Suprapubic skin (tissue), 4 donors: Measurements from ENCODE around the gene IL17B. TPM values are rescaled to one million over a fixed set of nuclear protein-coding genes. Genes with fewer than 3 reads are reported as not detected.
A peak's percentile ranks its signal among the peaks of the same experiment; 100 is the strongest.

Experiments used
- DNase-seq, 2 donors: peaks; one replicate each; pipeline ENCODE4 v3.0.0-alpha.2; 2019; ENCODE audit warnings: low spot score in 2 of 2
- H3K27ac ChIP-seq: fragments of 200-600 bp; sonication (generic); one replicate; pipeline ENCODE4 v1.5.1; 2019
- H3K27me3 ChIP-seq: fragments of 200-600 bp; sonication (generic); one replicate; pipeline ENCODE4 v1.5.1; 2019
- H3K36me3 ChIP-seq: fragments of 200-600 bp; sonication (generic); one replicate; pipeline ENCODE4 v1.5.1; 2019
- H3K4me1 ChIP-seq: fragments of 200-600 bp; sonication (generic); one replicate; pipeline ENCODE4 v1.5.1; 2019
- H3K4me3 ChIP-seq: fragments of 200-600 bp; sonication (generic); one replicate; pipeline ENCODE4 v1.5.1; 2019; ENCODE audit warnings: mild to moderate bottlenecking
- H3K9me3 ChIP-seq: fragments of 200-600 bp; sonication (generic); one replicate; pipeline ENCODE4 v1.5.1; 2019
- EP300 ChIP-seq: sonication (generic); formaldehyde crosslinking; IDR thresholded peaks from one replicate; pipeline ENCODE4 v1.6.1; 2017; ENCODE audit warnings: antibody characterized with exemption
- POLR2A ChIP-seq, 2 donors: fragments of 450-650 bp; IDR thresholded peaks; one replicate each; pipeline ENCODE4 v1.6.1; 2017; ENCODE audit warnings: antibody characterized with exemption in 2 of 2, mild to moderate bottlenecking in 2 of 2, moderate library complexity in 2 of 2
- POLR2AphosphoS5 ChIP-seq, 3 donors: sonication (generic); formaldehyde crosslinking; IDR thresholded peaks; one replicate each; pipeline ENCODE4 v1.6.1; 2017; ENCODE audit warnings: antibody characterized with exemption in 3 of 3
- WGBS: methylation state at CpG from one replicate; pipeline ENCODE4 v1.1.5; 2018; 5-methylcytosine and 5-hydroxymethylcytosine counted together
- total RNA-seq, 4 donors: library from RNA; depleted of rRNA; stranded (reverse); fragments of >200 nt; gene quantifications; one replicate each; pipeline ENCODE4 v1.1.0, GENCODE V29; 2016
- TF ChIP-seq, protein P1 (sequence below), 2 donors: fragments of 200-600 bp in 1 of 2; fragments of 450-650 bp in 1 of 2; sonication (generic) in 1 of 2; IDR thresholded peaks; one replicate each; pipeline ENCODE4 v1.5.1; 2016 to 2019; ENCODE audit warnings: antibody characterized with exemption in 2 of 2, mild to moderate bottlenecking in 1 of 2, moderate library complexity in 1 of 2

The IL17B gene
- total RNA-seq, 4 donors from 2014 or later = not detected

DNA sequence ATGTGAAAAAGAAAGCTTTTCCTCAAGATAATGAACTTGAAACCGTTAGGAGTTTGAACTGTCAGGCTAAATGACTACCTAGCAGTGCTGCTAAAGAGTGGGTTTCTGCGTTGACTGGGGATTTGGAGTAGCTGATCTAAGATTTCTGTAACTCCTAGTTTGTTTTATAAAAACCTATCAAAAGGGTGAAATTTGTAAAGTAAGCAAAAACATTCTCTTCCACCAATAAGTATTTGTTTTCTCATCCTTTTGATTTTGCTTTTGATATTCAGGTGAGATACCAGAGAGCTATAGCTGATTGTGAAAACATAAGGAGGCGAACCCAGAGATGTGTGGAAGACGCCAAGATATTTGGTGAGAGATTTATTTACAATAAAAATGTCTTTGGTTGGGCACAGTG lies 29.7 kb downstream of the IL17B start:
- no peaks in the 10 kb centered on the region for H3K27me3 ChIP-seq
- H3K9me3 ChIP-seq = no peaks in the 10 kb centered on the region
- H3K4me3 ChIP-seq = no peak overlapping the region
- no peak for DNase-seq
- 96% methylated on average over 4 of the region's 4 CpGs for WGBS
- TF ChIP-seq POLR2AphosphoS5 (IDR thresholded peaks at IDR 0.05) (no peak), POLR2A (IDR thresholded peaks at IDR 0.05) (no peak), EP300 (no peak)
- TF ChIP-seq, protein P1, sequence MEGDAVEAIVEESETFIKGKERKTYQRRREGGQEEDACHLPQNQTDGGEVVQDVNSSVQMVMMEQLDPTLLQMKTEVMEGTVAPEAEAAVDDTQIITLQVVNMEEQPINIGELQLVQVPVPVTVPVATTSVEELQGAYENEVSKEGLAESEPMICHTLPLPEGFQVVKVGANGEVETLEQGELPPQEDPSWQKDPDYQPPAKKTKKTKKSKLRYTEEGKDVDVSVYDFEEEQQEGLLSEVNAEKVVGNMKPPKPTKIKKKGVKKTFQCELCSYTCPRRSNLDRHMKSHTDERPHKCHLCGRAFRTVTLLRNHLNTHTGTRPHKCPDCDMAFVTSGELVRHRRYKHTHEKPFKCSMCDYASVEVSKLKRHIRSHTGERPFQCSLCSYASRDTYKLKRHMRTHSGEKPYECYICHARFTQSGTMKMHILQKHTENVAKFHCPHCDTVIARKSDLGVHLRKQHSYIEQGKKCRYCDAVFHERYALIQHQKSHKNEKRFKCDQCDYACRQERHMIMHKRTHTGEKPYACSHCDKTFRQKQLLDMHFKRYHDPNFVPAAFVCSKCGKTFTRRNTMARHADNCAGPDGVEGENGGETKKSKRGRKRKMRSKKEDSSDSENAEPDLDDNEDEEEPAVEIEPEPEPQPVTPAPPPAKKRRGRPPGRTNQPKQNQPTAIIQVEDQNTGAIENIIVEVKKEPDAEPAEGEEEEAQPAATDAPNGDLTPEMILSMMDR (IDR thresholded peaks at IDR 0.05) = no peak
- peaks cover 21% of the 10 kb centered on the region for H3K4me1 ChIP-seq
- peaks cover 59% of the 10 kb centered on the region for H3K36me3 ChIP-seq
- H3K27ac ChIP-seq = no peak overlapping the region

DNA sequence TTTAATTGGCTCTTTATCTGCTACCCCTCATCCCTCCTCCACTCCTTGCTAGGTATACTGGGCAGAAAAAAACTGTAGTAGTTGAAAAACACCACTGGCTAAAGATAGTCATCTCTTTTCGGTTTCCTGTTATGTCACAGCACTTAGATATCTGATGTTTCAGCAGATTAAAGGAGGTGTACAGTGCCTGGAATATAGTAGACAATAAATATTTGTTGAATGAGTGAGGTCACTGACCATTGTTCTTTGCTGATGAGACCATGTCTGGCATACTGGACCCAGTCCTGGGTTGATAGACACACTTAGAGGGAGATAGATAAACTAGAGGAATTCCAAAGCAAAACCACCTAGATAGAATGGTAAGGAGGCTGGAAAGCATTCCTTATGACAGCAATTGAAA lies 30.6 kb downstream of the IL17B start:
- DNase-seq = no peak
- 86% methylated on average over 1 of the region's 1 CpG for whole genome bisulfite sequencing
- H3K4me1 ChIP-seq = peaks cover 22% of the 10 kb centered on the region
- H3K27ac ChIP-seq = no peak overlapping the region
- TF ChIP-seq POLR2A (IDR thresholded peaks at IDR 0.05) (no peak), EP300 (no peak), POLR2AphosphoS5 (IDR thresholded peaks at IDR 0.05) (no peak)
- TF ChIP-seq, protein P1 (IDR thresholded peaks at IDR 0.05) = no peak
- H3K27me3 ChIP-seq = no peaks in the 10 kb centered on the region
- peaks cover 51% of the 10 kb centered on the region for H3K36me3 ChIP-seq
- H3K9me3 ChIP-seq = no peaks in the 10 kb centered on the region
- no peak overlapping the region for H3K4me3 ChIP-seq

DNA sequence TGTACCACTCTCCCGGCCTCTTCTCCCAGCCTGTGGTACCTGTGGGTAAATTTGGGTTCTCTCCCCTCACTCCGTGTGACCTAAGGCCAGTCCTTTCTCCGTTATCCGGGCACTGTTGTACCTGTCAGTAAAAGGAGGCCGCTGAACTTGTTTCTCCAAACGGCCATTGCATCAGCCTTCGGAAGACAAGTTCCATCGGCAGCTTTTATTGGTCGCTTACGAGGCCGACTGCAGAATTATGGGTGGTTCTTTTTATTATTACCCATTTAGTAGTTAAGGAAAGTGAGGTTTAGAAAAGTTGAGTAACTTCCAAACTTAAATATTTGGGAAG lies 33.2 kb downstream of the IL17B start:
- Histone ChIP-seq H3K4me3 (peak overlapping the region; percentile 73), H3K27ac (peak overlapping the region; percentile 69), H3K9me3 (no peaks in the 10 kb centered on the region), H3K27me3 (no peaks in the 10 kb centered on the region), H3K36me3 (peaks cover 30% of the 10 kb centered on the region), H3K4me1 (peaks cover 22% of the 10 kb centered on the region)
- WGBS = 1% methylated on average over 11 of the region's 11 CpGs
- no peak for DNase-seq
- no peak for TF ChIP-seq POLR2AphosphoS5 (IDR thresholded peaks at IDR 0.05)
- TF ChIP-seq, protein P1 (IDR thresholded peaks at IDR 0.05) = no peak
- no peak for TF ChIP-seq EP300
- no peak for TF ChIP-seq POLR2A (IDR thresholded peaks at IDR 0.05)

DNA sequence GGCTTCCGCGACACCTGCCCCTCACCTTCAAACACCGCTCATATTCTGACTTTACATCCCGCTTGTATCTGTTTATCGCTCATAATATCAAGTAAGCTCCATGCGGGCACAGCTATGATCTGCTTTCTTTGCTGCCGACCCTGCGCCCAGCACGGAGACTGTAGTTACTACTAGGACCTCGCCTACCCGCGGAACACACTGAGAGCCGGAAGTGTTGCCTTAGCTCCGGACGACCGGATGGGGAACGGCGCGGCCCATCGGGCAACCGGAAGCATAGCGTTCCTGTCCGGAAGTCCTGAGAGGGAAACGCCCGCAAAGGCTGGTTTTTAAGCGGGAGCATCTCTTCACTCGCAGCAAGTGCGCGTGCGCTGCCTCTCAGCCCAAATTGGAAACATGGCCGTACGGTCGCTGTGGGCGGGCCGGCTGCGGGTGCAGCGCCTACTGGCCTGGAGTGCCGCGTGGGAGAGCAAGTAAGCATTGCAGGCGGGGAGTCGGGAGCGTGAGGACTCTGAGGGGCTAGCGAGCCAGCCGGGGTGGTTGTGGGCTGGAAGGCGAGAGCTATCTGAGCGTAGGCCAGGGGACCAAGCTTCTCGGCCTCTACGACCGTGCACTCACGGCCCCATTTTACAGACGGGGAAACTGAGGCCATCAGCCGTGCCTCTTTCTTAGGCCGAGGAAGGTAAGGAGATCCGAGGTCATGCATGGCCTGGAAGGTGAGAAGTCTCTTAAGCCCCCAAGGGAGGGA lies 33.8 kb downstream of the IL17B start, which contains the start of gene GRPEL2:
GRPEL2 (plus strand) TSS at position 353 of the 745 bp plus-strand sequence; CDS start at position 394, 41 bp downstream.
- peaks cover 22% of the 10 kb centered on the region for H3K4me1 ChIP-seq
- H3K27ac ChIP-seq = peak within 1 kb of the TSS; percentile 69
- no peaks in the 10 kb centered on the region for H3K9me3 ChIP-seq
- peak in 1 of 2 donors; percentile 27 for TF ChIP-seq POLR2A (IDR thresholded peaks at IDR 0.05)
- TF ChIP-seq POLR2AphosphoS5 (IDR thresholded peaks at IDR 0.05) = peak in 2 of 3 donors; percentile 61 to 86
- TF ChIP-seq, protein P1 (IDR thresholded peaks at IDR 0.05) = no peak
- TF ChIP-seq EP300 = no peak
- no peaks in the 10 kb centered on the region for H3K27me3 ChIP-seq
- peaks cover 29% of the 10 kb centered on the region for H3K36me3 ChIP-seq
- DNase-seq = peak; percentile 97
- peak within 1 kb of the TSS; percentile 73 for H3K4me3 ChIP-seq
- under 1% methylated on average over 44 of the region's 54 CpGs for WGBS

DNA sequence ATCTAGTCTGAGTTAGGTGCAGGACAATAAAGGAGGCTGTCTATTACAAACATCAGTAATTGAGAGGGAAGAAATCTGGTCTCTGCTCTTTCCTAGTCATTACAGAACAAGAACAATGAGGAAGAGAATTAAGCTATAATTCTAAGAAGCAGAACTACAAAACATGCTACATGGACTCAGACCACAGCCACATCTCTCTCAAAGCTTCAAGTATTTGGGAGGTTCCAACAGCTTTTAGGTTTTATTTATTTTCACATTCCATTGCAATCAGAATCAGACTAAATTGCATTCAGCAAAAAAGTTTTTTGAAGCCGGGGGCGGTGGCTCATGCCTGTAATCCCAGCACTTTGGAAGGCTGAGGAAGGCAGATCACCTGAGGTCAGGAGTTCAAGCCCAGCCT lies 34.9 kb downstream of the IL17B start:
- no peak overlapping the region for H3K4me3 ChIP-seq

More for the DNA sequence above, 34.9 kb downstream of the IL17B start:
- Histone ChIP-seq H3K27me3 (no peaks in the 10 kb centered on the region), H3K27ac (no peak overlapping the region), H3K36me3 (peaks cover 24% of the 10 kb centered on the region), H3K4me1 (peaks cover 22% of the 10 kb centered on the region), H3K9me3 (no peaks in the 10 kb centered on the region)
- no peak for TF ChIP-seq POLR2AphosphoS5 (IDR thresholded peaks at IDR 0.05)
- no peak for TF ChIP-seq POLR2A (IDR thresholded peaks at IDR 0.05)
- TF ChIP-seq EP300 = no peak
- TF ChIP-seq, protein P1 (IDR thresholded peaks at IDR 0.05) = no peak
- 96% methylated on average over 2 of the region's 2 CpGs for WGBS
- no peak for DNase-seq
